T-helper 2 cell treated with Interferon-gamma antibody and Interleukin-4, amounts not matched to agents 5 μg/mL and 100 μg/mL, for 36 hours (primary cell): Measurements from ENCODE around the gene LILRA1.
"Not testable (repeated sequence)": the region's sequence is repeated elsewhere in the genome, so short reads cannot be mapped to it uniquely, and the experiment has no call there.

ENCODE experiments used
- DNase-seq: peaks from one replicate; pipeline ENCODE4 v3.0.0; 2021; ENCODE audit warnings: low spot score
- H3K27ac Mint-ChIP-seq: one replicate; pipeline ENCODE4 v1.8.0; 2021; ENCODE audit warnings: mild to moderate bottlenecking, mixed read lengths
- H3K27me3 Mint-ChIP-seq: one replicate; pipeline ENCODE4 v1.8.0; 2021; ENCODE audit warnings: low read depth, mixed read lengths
- H3K36me3 Mint-ChIP-seq: one replicate; pipeline ENCODE4 v1.8.0; 2021; ENCODE audit warnings: low read depth, mixed read lengths
- H3K4me1 Mint-ChIP-seq: one replicate; pipeline ENCODE4 v1.8.0; 2021; ENCODE audit warnings: low read depth, mixed read lengths
- H3K4me3 Mint-ChIP-seq: one replicate; pipeline ENCODE4 v1.8.0; 2022; ENCODE audit warnings: mild to moderate bottlenecking, moderate library complexity, mixed read lengths
- H3K9me3 Mint-ChIP-seq: one replicate; pipeline ENCODE4 v1.8.0; 2021; ENCODE audit warnings: mixed read lengths

LILRA1 gene

GRCh38 chr19:54593445-54593844 lies at the start of gene LILRA1:
LILRA1 (plus strand) TSS chr19:54593632; CDS start chr19:54594245, 613 bp downstream.
- H3K4me1 Mint-ChIP-seq, H3K36me3 Mint-ChIP-seq, H3K4me3 Mint-ChIP-seq, DNase-seq, H3K27me3 Mint-ChIP-seq, H3K27ac Mint-ChIP-seq, H3K9me3 Mint-ChIP-seq: not testable (repeated sequence)

- Mint-ChIP-seq H3K4me1 (peaks cover 13% of the 10 kb centered on the region), H3K27ac (no peak overlapping the region), H3K27me3 (peaks cover 2% of the 10 kb centered on the region), H3K4me3 (no peak overlapping the region), H3K36me3 (peaks cover 3% of the 10 kb centered on the region), H3K9me3 (no peaks in the 10 kb centered on the region)
- no peak for DNase-seq
Observed at GRCh38 chr19:54548806-54549205, 44.6 kb upstream of the LILRA1 start.

- peaks cover 2% of the 10 kb centered on the region for H3K27me3 Mint-ChIP-seq
- H3K4me3 Mint-ChIP-seq: no peak overlapping the region
- DNase-seq: no peak
- H3K27ac Mint-ChIP-seq: no peak overlapping the region
- H3K36me3 Mint-ChIP-seq: peaks cover 1% of the 10 kb centered on the region
- H3K4me1 Mint-ChIP-seq: peaks cover 13% of the 10 kb centered on the region
- no peaks in the 10 kb centered on the region for H3K9me3 Mint-ChIP-seq
Observed at GRCh38 chr19:54549224-54549623, 44.2 kb upstream of the LILRA1 start.

- no peaks in the 10 kb centered on the region for H3K9me3 Mint-ChIP-seq
- peaks cover 2% of the 10 kb centered on the region for H3K27me3 Mint-ChIP-seq
- no peak overlapping the region for H3K27ac Mint-ChIP-seq
- H3K36me3 Mint-ChIP-seq: no peaks in the 10 kb centered on the region
- H3K4me3 Mint-ChIP-seq: no peak overlapping the region
- DNase-seq: no peak
- H3K4me1 Mint-ChIP-seq: peaks cover 8% of the 10 kb centered on the region
Observed at GRCh38 chr19:54551293-54551692, 42.1 kb upstream of the LILRA1 start.

GRCh38 chr19:54551950-54552912 lies 41.2 kb upstream of the LILRA1 start:
- Mint-ChIP-seq H3K4me3 (no peak overlapping the region), H3K4me1 (peaks cover 8% of the 10 kb centered on the region), H3K9me3 (no peaks in the 10 kb centered on the region), H3K36me3 (no peaks in the 10 kb centered on the region), H3K27ac (no peak overlapping the region), H3K27me3 (peaks cover 2% of the 10 kb centered on the region)
- no peak for DNase-seq

- Mint-ChIP-seq H3K27ac (no peak overlapping the region), H3K36me3 (no peaks in the 10 kb centered on the region), H3K27me3 (peaks cover 2% of the 10 kb centered on the region), H3K4me3 (no peak overlapping the region), H3K4me1 (peaks cover 8% of the 10 kb centered on the region), H3K9me3 (no peaks in the 10 kb centered on the region)
- no peak for DNase-seq
Observed at GRCh38 chr19:54552913-54553310, 40.5 kb upstream of the LILRA1 start.

- Mint-ChIP-seq H3K27me3 (peaks cover 2% of the 10 kb centered on the region), H3K4me1 (peaks cover 8% of the 10 kb centered on the region), H3K4me3 (no peak overlapping the region), H3K9me3 (no peaks in the 10 kb centered on the region), H3K27ac (no peak overlapping the region), H3K36me3 (no peaks in the 10 kb centered on the region)
- no peak for DNase-seq
Observed at GRCh38 chr19:54554006-54554405, 39.4 kb upstream of the LILRA1 start.

- Mint-ChIP-seq H3K4me1 (peaks cover 8% of the 10 kb centered on the region), H3K27me3 (peaks cover 2% of the 10 kb centered on the region), H3K27ac (no peak overlapping the region), H3K4me3 (no peak overlapping the region), H3K36me3 (no peaks in the 10 kb centered on the region), H3K9me3 (no peaks in the 10 kb centered on the region)
- DNase-seq: no peak
Observed at GRCh38 chr19:54554896-54555295, 38.5 kb upstream of the LILRA1 start.

GRCh38 chr19:54556194-54556593 lies 37.2 kb upstream of the LILRA1 start:
- DNase-seq: no peak
- H3K4me1 Mint-ChIP-seq: peaks cover 6% of the 10 kb centered on the region
- H3K27me3 Mint-ChIP-seq: peaks cover 2% of the 10 kb centered on the region
- no peaks in the 10 kb centered on the region for H3K9me3 Mint-ChIP-seq
- no peak overlapping the region for H3K4me3 Mint-ChIP-seq
- H3K36me3 Mint-ChIP-seq: no peaks in the 10 kb centered on the region
- no peak overlapping the region for H3K27ac Mint-ChIP-seq

- Mint-ChIP-seq H3K4me3 (no peak overlapping the region), H3K9me3 (no peaks in the 10 kb centered on the region), H3K27me3 (no peaks in the 10 kb centered on the region), H3K36me3 (no peaks in the 10 kb centered on the region), H3K4me1 (no peaks in the 10 kb centered on the region), H3K27ac (no peak overlapping the region)
- no peak for DNase-seq
Observed at GRCh38 chr19:54558339-54558738, 35.1 kb upstream of the LILRA1 start.

- Mint-ChIP-seq H3K27me3 (peaks cover 3% of the 10 kb centered on the region), H3K36me3 (no peaks in the 10 kb centered on the region), H3K4me1 (no peaks in the 10 kb centered on the region), H3K9me3 (no peaks in the 10 kb centered on the region), H3K27ac (no peak overlapping the region), H3K4me3 (no peak overlapping the region)
- DNase-seq: no peak
Observed at GRCh38 chr19:54560881-54561385, 32.5 kb upstream of the LILRA1 start.

GRCh38 chr19:54561840-54562239 lies 31.6 kb upstream of the LILRA1 start:
- Mint-ChIP-seq H3K27me3 (peaks cover 5% of the 10 kb centered on the region), H3K4me1 (no peaks in the 10 kb centered on the region), H3K27ac (no peak overlapping the region), H3K4me3 (no peak overlapping the region), H3K36me3 (no peaks in the 10 kb centered on the region), H3K9me3 (no peaks in the 10 kb centered on the region)
- DNase-seq: no peak

GRCh38 chr19:54563206-54563605 lies 30.2 kb upstream of the LILRA1 start:
- not testable (repeated sequence) for H3K4me1 Mint-ChIP-seq, H3K27me3 Mint-ChIP-seq, H3K9me3 Mint-ChIP-seq, H3K36me3 Mint-ChIP-seq, H3K27ac Mint-ChIP-seq, DNase-seq, H3K4me3 Mint-ChIP-seq

GRCh38 chr19:54570316-54570715 lies 23.1 kb upstream of the LILRA1 start:
- Mint-ChIP-seq H3K4me3 (no peak overlapping the region), H3K27ac (no peak overlapping the region), H3K4me1 (peaks cover 21% of the 10 kb centered on the region), H3K9me3 (no peaks in the 10 kb centered on the region), H3K36me3 (no peaks in the 10 kb centered on the region), H3K27me3 (peaks cover 17% of the 10 kb centered on the region)
- no peak for DNase-seq
